Right lobe of liver (tissue), 6 donors: ENCODE measurements around the gene SPINT1. TPM values are rescaled to one million over a fixed set of nuclear protein-coding genes. Genes with fewer than 3 reads are reported as not detected.

ENCODE experiments used
- ATAC-seq, 4 donors: fragments of 200-7000 bp; cut with Tn5 transposase; one replicate each; pipeline ENCODE4 v1.9.1; 2020; ENCODE audit warnings: mild to moderate bottlenecking in 4 of 4, moderate library complexity in 4 of 4
- DNase-seq, 3 donors: peaks; one replicate each; pipeline ENCODE4 v3.0.0-alpha.2; 2020
- H3K27ac ChIP-seq, 3 donors: fragments of 200-600 bp; one replicate each; pipeline ENCODE4 v1.8.0; 2022
- H3K27me3 ChIP-seq, 2 donors: fragments of 200-600 bp; one replicate each; pipeline ENCODE4 v1.8.0; 2022
- H3K36me3 ChIP-seq, 4 donors: fragments of 200-600 bp; sonication (generic) in 1 of 4; one replicate each; pipeline versions ENCODE4 v1.5.1 to v1.8.0; 2017 to 2022; ENCODE audit warnings: control low read depth in 1 of 4
- H3K4me1 ChIP-seq, 4 donors: fragments of 200-600 bp; sonication (generic) in 1 of 4; one replicate each; pipeline versions ENCODE4 v1.5.1 to v1.8.0; 2017 to 2022; ENCODE audit warnings: control low read depth in 1 of 4
- H3K4me3 ChIP-seq, 3 donors: fragments of 200-600 bp; one replicate each; pipeline ENCODE4 v1.8.0; 2022
- H3K9me3 ChIP-seq, 4 donors: fragments of 200-600 bp; sonication (generic) in 1 of 4; one replicate each; pipeline versions ENCODE4 v1.5.1 to v1.8.0; 2017 to 2022; ENCODE audit warnings: control low read depth in 1 of 4
- POLR2A ChIP-seq: fragments of 450-650 bp; IDR thresholded peaks from one replicate; pipeline ENCODE4 v1.6.1; 2017; ENCODE audit warnings: antibody characterized with exemption, mild to moderate bottlenecking
- WGBS: methylation state at CpG from one replicate; pipeline ENCODE4 v1.1.6; 2018; ENCODE audit warnings: low coverage, low lambda C conversion rate; ENCODE audit not compliant: insufficient coverage; ENCODE audit errors: missing lambda C conversion rate; 5-methylcytosine and 5-hydroxymethylcytosine counted together
- intact Hi-C, 2 donors: fragments of 100-400 bp; cut with DNase I; formaldehyde crosslinking; loops; one replicate each; pipeline versions ENCODE4 v1.11.2 to v1.14.1; 2022
- total RNA-seq, 6 experiments: library from RNA; depleted of rRNA in 2 of 6; stranded (reverse); fragments of >200 nt in 2 of 6; fragmentation: NEBNext Ultra II Directional in 3 of 6; extraction: Animal tissue kit (Norgen Biotek cat#: 25700) in 3 of 6; gene quantifications; one replicate each; pipeline versions ENCODE4 v1.1.0 to v1.2.4, GENCODE V29; 2016 to 2023
- TF ChIP-seq, protein P1 (sequence below), 4 donors: fragments of 200-600 bp in 3 of 4; fragments of 450-650 bp in 1 of 4; IDR thresholded peaks; one replicate each; pipeline versions ENCODE4 v1.5.1 to v1.8.0; 2016 to 2022; ENCODE audit warnings: antibody characterized with exemption in 4 of 4, mild to moderate bottlenecking in 2 of 4
- donor health status: DM: no; HTN: yes; CAD: no.
- donor health status: DM: no; HTN: no; CAD: no.
- donor health status: DM: no; HTN: no; CAD: no.
- donor health status: DM: no; HTN: yes; CAD: no.
- donor health status: DM: no; HTN: yes; CAD: no.

Gene SPINT1
- total RNA-seq, 6 experiments from 2014 or later = 1.1 to 7.9 (median 3.0) TPM

DNA sequence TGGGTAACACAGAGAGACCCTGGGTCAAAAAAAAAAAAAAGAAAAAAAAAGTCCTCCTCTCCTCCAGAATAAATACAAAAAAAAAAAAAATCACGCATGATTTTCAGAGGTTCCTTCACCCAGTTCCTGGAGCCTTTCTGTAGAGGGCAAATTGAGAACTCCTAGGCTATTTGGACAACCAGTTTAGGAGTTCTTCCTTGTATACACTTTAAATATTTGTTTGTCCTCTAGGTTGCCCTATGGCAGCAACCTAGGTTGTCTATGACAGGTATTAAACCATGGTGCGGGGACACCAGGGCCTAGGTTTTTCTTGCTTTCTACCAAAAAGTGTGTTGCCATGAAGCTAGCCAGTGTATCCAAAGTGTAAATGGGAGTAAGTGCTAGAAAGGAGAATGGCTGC is 40.8 kb upstream of the SPINT1 start:
- intact Hi-C loops = no loop called here
- no peaks in the 10 kb centered on the region for H3K9me3 ChIP-seq
- peaks cover 0 to 40% (median 17%) of the 10 kb centered on the region in 4 donors for H3K4me1 ChIP-seq
- ATAC-seq = peak; percentile 3 to 48 (median 12)
- no peaks in the 10 kb centered on the region for H3K36me3 ChIP-seq
- TF ChIP-seq POLR2A = no peak
- TF ChIP-seq, protein P1, sequence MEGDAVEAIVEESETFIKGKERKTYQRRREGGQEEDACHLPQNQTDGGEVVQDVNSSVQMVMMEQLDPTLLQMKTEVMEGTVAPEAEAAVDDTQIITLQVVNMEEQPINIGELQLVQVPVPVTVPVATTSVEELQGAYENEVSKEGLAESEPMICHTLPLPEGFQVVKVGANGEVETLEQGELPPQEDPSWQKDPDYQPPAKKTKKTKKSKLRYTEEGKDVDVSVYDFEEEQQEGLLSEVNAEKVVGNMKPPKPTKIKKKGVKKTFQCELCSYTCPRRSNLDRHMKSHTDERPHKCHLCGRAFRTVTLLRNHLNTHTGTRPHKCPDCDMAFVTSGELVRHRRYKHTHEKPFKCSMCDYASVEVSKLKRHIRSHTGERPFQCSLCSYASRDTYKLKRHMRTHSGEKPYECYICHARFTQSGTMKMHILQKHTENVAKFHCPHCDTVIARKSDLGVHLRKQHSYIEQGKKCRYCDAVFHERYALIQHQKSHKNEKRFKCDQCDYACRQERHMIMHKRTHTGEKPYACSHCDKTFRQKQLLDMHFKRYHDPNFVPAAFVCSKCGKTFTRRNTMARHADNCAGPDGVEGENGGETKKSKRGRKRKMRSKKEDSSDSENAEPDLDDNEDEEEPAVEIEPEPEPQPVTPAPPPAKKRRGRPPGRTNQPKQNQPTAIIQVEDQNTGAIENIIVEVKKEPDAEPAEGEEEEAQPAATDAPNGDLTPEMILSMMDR (IDR thresholded peaks at IDR 0.05) = no peak
- WGBS = 28% methylated on average over 2 of the region's 2 CpGs
- no peak overlapping the region for H3K4me3 ChIP-seq
- DNase-seq = no peak
- peak overlapping the region in 2 of 3 donors; percentile 38 to 56 for H3K27ac ChIP-seq
- no peaks in the 10 kb centered on the region for H3K27me3 ChIP-seq

DNA sequence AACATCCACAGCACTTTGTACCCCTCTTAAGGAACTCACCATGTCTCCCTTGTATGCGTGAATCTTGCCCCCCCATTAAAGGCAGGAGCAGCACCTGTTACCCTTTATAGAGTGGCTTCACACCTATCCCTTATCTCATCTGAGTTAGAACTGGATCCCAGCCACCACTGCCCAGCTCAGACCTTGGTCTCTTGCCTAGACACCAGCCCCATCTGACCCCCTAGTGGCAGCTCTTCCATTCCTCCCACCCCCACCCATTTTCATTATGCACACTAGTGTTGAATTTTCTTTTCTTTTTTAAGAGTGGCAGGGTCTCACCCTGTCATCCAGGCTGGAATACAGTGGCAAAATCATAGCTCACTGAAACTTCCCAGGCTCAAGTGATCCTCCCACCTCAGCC is 40.2 kb upstream of the SPINT1 start:
- no peaks in the 10 kb centered on the region for H3K27me3 ChIP-seq
- intact Hi-C loops = no loop called here
- peak overlapping the region in 1 of 3 donors; percentile 38 for H3K27ac ChIP-seq
- 31% methylated on average over 1 of the region's 1 CpG for whole genome bisulfite sequencing
- no peaks in the 10 kb centered on the region for H3K9me3 ChIP-seq
- H3K4me3 ChIP-seq = no peak overlapping the region
- H3K4me1 ChIP-seq = peaks cover 0 to 46% (median 19%) of the 10 kb centered on the region in 4 donors
- no peaks in the 10 kb centered on the region for H3K36me3 ChIP-seq
- no peak for TF ChIP-seq POLR2A
- TF ChIP-seq, protein P1 (IDR thresholded peaks at IDR 0.05) = peak in 1 of 4 donors; percentile 19
- ATAC-seq (peak in 2 of 4 donors; percentile 9 to 46), DNase-seq (peak in 2 of 3 donors; percentile 34 to 63)

DNA sequence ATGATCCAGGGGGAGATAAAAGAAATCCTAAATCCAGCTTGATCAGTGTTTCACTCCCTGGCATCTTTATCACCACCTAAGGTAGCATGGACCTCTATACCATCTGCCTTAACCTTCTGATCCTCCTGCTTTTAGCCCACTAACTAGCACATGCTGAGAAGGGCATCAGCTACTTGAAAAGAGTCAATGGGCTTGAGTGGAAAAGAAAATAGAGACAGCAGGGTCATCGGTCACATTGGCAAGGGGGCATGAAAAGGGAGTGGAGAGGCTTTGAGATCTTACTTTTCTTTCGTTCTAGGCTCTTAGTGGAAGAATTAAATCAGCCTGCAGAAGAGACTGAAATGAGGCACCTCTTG is 37.2 kb upstream of the SPINT1 start:
- Histone ChIP-seq H3K4me1 (peaks cover 0 to 39% (median 16%) of the 10 kb centered on the region in 4 donors), H3K27me3 (no peaks in the 10 kb centered on the region), H3K27ac (peak overlapping the region; percentile 93 to 96 (median 95)), H3K4me3 (peak overlapping the region; percentile 95 to 99 (median 98)), H3K9me3 (no peaks in the 10 kb centered on the region), H3K36me3 (peaks cover 0 to 8% (median 0%) of the 10 kb centered on the region in 4 donors)
- no peak for DNase-seq
- no peak for ATAC-seq
- TF ChIP-seq POLR2A = no peak
- TF ChIP-seq, protein P1 (IDR thresholded peaks at IDR 0.05) = no peak
- intact Hi-C loops = no loop called here
- 0% methylated on average over 2 of the region's 2 CpGs for WGBS

DNA sequence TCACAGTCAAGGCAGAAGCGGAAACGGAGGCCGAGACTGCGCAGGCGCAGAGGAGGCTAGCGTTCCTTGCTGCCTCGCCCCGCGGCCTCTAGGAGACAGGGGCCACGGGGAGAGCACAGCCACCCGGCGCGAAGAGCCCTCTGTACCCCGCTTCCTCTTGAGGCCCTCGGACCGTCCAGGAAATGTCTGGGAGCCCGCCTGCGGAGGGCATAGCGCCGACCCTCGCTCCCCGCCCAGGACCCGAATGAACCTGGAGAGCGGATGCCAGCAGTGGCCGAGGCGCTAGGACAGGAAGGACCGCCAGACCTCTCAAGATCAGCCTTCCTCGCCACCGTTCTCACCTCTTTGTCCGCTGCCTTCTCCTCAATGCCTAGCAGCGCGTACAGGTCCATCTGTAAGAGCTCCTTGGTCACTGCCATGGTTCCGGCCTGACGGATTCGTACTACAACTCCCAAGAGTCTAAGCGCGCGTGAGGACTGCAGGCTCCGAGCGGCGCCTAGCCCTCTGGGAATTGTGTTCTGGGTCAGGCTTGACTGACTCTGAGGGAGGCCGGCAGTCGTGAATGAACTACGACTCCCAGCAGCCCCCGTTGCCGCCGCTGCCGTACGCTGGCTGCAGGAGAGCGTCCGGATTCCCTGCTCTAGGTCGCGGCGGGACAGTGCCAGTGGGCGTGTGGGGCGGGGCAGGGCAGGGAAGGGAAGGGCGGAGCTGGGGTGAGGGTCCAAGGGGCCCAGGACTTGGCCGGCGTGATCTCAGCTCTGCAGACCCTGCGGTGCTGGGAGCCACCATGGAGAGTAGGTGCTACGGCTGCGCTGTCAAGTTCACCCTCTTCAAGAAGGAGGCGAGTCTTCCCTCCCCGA is 36.6 kb upstream of the SPINT1 start, which contains the start of the genes DNAJC17 and ZFYVE19:
Gene DNAJC17, minus strand, starts transcription at position 446 of the 860 bp plus-strand sequence. Its CDS starts 27 bp downstream, at position 419.
Gene ZFYVE19, plus strand, starts transcription at position 62 of the 860 bp plus-strand sequence. Its CDS starts 501 bp downstream, at position 563.
- Histone ChIP-seq H3K27ac (peak within 1 kb of the TSS; percentile 93 to 96 (median 95)), H3K36me3 (peaks cover 0 to 8% (median 0%) of the 10 kb centered on the region in 4 donors), H3K27me3 (no peaks in the 10 kb centered on the region), H3K9me3 (no peaks in the 10 kb centered on the region), H3K4me1 (peaks cover 0 to 33% (median 14%) of the 10 kb centered on the region in 4 donors), H3K4me3 (peak within 1 kb of the TSS; percentile 95 to 99 (median 98))
- ATAC-seq (peak; percentile 89 to 98 (median 96)), DNase-seq (peak; percentile 97 to 99 (median 98))
- TF ChIP-seq, protein P1 (IDR thresholded peaks at IDR 0.05) = peak in 1 of 4 donors; percentile 12
- TF ChIP-seq POLR2A = peak; percentile 57
- intact Hi-C loops = no loop called here
- WGBS = 0% methylated on average over 17 of the region's 64 CpGs
